Activated T-cell treated with anti-CD3 and anti-CD28 coated beads for 4 hours (primary cell): Measurements from ENCODE around the gene PTPN7.
A peak's percentile ranks its signal among the peaks of the same experiment; 100 is the strongest.

ENCODE experiments used
- DNase-seq: peaks from one replicate; pipeline ENCODE4 v3.0.0-alpha.2; 2020

PTPN7 gene

DNA sequence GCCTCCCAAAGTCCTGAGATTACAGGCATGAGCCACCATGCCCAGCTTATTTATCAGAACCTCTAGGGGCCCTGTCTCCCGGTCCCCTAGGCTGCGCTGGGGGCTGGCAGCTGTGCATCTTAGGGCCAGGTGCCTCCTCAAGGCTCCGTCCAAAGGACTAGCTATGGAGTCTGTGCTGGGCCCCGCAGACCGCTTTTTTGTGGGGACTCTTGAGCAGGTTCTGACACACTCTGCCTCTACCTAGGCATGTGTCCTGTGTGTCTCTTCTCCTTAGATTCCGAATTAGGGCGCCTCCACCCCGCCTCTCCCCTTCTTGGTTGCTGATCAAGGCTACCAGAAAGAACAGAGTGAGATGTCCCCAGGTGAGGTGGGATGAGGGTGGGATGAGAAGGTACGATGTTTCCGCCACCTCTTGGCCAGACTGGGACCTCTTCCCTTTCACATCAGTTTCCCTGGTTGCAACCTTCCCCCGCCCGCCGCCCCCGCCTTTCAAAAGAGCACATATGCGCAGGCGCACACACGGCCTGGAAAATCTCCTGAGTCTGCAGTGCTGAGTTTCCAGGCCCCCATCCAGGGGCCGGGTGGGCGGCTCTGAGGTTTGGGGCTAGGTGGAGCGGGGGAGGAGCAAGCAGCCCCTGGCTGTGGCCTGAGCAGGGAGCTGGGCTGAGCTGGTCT, 5.0 kb upstream of the PTPN7 start:
- peak; percentile 58 for DNase-seq

DNA sequence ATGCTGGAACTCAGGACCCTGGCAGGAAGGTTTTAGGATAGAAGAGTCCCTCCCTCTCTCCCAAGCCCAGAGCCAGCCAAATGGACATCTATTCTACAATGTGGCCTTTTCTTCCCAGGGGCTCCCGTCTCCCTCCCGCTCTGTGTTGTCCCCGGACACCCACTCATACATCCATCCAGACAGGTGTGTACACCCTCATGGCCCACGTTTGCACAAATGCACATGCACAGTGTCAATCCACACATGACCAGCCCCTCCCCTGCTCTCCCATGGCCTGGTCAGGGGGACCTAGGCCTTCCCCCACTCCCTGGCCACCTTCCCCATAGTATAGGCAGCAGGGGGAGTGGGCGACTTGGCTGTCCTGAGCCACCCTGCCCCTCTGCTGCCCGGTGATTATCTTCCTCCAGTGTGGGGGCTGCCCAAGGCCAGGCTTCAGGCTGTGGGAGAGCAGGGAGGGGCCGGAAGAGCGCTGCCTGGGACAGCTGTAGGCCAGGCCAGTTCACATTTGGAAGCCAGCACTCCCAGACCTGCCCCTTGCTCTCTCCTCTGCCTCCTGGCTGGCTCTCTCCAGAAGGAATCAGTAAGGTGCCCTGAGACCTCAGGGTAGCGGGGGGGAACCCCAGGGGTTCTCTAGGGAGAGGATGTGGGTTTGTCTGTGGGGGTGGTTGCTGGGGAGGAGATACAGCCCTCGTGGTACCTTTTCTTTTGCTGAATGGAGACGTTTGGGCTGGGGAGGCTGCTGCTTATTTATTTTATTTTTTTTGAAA, 4.1 kb upstream of the PTPN7 start:
- DNase-seq = peak; percentile 57

DNA sequence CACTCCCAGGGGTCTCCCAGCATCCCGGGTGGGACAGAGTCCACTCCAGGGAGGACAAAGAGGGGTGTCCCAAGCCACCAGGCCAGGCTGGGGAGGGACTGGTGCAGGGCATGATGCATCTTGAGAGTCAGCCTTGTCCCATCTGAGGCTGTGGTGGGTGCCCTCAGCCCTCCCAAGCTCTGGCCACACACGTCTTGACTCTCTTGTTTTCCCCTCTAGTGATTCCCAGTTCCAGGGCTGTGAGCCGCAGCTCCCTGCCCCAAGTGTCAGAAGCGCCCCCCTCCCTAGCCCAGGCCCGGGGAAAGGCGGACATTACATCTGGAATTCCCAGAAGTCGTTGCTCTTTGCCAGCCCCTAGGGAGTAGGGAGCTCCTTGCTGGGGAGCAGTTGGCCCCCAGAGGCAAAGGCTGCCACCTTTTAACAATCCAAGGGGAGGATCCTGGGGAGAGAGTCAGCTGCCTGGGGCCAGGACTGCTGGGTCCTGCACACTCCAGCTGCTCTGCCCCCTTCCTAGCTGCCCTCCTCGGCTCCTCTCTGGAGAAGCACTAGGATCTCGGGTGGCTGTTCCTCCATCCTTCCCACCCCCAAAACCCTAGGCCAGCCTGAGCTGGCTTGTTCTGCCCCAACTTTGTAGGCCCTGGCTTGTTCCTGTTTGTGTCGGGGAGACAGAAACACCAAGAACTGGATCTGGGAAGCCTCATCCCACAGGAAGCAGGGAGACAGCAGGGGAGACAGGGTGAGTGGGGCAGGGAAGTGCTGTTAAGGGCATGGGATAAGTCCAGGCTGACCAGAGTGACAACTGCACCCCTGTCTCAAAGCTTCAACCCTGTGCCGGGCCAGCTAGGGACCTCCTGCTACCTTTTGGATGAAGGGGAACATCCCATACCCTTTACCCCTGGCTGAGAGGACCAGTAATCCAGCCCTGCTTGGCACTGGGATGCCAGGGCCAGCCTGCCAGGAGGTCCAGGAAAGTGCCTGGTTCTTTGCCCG, 3.2 kb upstream of the PTPN7 start:
- no peak for DNase-seq

DNA sequence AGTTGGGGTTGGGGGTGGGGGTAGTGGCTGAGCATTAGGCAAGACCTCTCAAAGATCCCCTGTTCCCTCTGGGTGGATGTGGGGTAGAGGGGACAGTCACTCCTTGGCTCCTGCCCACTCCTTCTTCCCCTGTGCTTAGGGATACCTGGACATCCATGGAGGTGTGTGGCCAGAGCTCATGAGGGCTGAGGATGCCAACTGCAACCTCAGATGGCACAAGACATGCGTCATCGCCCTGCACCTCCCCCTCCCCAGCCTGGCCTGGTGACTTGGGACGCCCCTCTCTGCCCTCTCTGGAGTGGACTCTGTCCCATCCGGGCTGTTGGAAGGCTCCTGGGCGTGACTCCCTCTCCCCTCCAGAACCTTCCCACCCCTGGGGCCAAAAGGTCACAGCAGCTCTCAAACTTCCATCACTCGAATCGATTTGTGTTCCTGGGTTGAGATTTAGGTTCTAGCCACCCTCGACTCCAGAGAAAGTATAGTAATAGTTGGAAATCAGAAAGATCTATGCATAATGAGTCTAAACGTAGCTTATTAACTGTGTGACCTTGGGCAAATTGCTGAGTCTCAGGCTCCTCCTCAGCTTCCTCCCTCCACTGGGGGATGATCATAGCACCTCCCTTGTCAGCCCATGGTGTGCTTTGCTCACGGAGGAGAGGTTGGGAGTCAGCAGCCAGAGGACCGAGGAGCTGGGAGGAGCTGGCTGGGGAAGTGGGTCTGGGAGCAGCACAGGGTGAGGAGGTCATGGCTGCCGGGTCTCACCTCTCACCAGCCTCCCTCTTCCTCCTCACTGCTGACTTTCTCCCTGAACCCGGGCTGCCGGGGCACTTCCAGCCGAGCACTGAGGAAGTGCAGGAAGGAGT, 2.2 kb upstream of the PTPN7 start:
- DNase-seq = no peak

DNA sequence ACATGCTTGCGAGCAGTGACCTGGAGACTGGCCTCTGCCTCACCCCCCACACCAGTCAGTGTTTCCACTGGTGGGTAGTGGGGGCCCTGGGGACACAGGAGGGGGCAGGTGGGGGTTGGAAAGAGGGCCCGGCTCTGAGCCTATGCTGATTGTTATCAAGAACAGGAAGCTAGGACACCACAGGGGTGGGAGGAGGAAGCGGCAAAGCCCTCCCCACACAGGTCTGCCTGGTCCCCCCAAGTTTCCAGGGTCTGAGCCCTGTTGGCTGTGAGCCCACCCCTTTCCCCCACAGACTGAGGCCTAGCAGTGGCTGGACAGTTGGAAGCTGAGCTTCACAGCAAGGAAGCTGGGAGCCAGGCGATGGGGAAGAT, 1.6 kb upstream of the PTPN7 start:
- peak; percentile 48 for DNase-seq

DNA sequence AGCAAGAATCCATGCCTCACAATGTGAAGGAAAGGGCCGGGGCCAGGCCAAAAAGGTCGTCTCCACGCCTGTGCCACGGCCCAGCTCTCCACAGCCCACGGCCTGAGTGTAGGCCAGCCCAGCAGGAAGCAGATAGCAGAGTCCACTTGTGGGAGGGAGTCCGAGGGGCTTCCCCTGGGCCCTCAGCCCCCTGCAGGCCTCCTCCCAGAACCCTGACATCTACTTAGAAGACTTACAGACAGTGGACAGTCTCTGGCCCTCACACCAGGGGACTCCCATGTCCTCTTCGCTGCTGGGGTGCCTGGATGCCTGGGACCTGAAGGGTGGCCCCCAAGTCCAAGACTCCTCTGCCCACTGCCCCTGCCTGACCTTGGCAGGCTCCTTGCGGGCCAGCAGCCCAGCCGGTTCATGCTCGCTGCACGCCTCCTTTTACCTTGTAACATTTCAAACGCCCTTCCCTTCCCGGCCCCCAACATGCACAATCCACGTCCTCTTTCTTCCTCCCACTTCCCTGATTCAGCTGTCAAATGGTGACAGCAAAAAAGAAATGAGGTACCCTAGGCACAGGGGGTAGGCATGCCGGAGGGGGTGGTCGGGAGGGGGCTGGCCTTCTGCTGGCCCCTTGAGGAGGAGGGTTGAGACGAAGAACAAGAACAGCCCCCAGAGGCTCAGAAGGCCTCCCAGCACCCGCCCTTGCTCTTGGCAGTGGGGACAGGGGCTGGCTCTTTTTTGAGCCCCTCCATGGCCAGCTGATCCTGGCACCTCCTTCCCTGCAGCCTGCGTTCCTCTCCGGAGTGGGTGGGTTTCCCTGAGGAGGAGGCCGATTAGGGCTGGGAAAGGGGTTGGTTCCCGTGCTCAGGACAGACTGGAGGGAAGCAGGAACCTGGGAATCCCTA, 997 bp upstream of the PTPN7 start:
- no peak for DNase-seq

DNA sequence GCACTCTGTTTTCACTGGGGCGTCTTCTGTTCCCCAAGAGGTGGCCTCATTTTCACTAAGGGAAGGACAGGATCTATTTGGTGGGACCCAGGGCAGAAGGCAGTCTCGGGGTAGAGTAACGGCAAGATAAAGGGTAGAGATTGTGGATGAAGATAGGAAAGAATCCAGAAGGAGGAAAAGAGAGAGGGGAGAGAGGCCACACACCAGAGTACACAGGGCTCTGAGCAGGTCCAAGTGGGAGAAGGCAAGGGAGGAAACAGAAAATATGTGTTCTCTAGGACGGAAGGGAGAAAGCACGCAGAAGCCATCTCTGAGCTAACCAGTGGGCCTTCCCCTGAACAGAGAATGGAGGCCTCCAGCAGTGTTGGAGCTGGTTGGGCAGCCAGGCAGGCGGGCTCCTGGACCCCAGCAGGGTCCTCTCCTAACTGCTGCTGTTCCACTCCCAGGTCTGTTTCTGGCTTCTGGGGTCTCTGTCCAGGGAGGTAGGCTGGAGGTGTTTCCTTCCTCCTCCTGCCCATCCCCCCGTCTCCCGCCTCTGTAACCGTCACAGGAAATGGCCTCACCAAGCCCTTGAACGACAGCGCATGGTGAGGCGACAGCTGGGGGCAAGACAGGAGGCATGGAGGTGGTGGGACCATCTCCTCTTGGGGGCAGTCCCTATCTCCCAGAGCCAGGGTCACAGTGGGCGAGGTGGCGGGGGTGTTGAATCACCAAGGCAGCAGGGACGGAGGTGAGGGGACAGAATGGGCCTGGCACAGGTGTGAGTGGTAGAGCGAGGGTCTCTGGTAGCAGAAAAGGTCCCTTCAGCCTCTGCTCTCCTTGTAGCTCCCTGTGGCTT, 649 bp downstream of the PTPN7 start:
- DNase-seq = no peak

DNA sequence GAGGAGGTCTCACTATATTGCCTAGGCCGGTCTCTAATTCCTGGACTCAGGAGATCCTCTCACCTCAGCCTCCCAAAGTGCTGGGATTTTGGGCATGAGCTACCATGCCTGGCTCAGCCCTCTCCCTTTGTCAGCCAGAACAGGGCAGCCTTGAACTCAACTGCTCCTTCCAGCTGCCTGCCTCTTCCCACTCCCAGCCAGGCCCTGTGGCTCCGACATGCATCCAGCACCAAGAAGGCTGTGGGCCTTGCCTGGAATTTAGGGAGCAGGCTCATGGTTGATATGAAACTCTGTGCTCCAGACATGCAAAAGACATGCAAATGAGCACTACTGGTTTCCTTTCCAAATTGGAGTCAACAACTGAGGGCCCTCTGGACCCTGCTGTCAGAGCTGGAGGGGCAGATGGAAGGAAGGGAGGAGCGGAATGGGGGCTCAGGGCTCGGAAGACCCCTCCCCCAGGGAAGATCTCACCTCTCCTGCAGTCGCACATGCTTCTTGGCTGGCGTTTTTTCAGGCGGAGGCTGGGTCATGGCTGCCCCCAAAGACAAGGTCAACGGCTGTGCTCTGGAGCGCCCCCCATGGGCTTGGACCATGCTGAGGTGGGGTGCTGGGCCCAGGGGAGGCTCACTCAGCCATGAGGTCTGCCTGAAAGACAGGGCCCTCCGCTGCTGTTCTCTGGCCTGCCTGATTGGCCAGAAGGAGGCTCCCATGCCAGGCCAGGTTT, 1.4 kb downstream of the PTPN7 start:
- no peak for DNase-seq

DNA sequence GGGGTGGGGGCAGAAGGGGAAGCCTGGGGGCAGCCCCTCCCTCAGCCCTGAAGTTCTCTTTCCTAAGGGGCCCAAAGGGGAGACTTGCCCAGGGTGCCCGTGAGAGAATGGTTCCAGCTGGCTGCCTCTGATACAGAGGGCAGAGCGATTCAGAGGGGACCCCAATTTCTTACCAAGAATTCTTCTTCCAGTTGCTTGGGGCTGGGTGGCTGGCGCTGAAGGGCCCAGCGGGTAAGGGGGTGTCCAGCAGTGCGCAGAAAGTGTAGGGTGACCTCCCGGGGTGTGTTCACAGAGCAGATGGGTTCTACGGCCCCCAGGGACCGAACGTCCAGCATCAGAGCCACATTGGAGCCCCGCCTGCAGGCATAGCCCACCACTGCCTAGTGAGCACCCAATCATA, 2.5 kb downstream of the PTPN7 start:
- DNase-seq = no peak

DNA sequence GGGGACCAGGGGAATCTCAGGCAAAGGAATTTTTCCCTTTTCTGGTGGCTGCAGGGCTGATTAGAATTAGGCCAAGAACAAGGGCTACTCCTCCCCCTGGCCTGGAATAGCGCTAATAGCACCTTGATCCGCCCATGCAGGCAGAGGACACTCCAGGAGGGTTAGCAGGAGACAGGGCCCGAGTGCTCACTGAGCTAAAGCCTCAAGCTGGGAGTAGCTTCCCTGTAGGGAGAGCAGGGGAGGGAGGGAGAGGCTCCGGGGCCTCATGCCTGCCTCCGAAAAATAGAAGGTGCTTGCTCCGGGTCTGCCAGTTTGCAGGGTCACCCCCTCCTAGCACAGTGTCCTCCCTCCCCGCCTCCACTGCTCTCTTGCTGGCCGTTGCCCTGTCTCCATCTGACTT, 3.8 kb downstream of the PTPN7 start:
- no peak for DNase-seq

DNA sequence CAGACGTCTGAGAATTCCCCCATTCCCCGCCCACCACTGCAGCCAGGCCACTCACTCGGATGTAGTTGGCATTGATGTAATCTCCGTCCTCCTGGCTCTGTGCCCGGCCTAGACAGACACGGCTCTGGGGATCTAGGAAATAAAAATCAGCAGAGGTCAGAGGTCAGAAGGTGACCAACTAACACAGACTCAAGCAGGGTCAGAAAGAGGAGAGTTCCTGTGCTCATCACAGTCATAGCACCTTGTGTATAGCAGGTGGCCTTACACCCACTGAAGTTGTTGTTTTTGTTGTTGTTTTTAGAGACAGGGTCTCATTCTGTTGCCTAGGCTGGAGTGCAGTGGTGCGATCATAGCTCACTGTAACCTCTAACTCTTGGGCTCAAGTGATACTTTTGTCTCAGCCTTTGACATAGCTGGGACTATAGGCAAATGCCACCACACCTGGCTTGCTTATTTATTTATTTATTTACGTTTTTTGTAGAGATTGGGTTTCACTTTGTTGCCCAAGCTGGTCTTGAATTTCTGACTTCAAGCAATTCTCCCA, 4.9 kb downstream of the PTPN7 start:
- no peak for DNase-seq

DNA sequence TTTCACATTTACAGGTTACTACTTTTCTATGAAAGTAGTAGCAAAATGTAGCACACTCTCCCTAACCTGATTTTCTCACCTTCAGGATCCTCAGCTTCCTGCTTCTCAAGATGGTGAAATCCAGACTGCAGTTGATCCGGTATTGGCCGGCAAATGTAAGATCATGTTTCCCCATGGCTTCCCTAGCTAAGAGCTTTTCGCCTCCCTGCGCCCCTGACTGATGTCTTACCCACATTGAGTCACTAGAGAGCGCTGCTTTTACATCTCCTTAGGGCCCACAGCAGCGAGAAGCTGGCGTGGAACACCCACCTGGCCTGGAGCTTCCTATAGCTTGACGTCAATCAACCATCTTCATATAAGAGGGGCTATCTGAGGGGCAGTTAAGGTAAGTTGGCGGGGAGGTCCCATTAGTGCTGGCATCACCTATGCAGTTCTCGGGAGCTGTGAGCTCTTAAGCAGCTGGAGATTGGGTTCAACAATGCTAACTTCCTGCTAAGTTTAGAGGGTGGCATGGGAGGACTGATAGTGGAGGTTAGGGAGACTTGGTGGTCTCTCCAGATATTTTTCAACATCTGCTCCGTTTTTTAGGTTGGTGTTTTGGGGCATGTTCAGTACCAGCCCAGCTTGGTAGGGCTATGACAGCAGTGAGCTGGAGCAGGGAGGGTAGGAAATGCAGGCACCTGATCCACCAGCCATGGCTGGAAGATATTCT, 5.5 kb downstream of the PTPN7 start:
- no peak for DNase-seq

DNA sequence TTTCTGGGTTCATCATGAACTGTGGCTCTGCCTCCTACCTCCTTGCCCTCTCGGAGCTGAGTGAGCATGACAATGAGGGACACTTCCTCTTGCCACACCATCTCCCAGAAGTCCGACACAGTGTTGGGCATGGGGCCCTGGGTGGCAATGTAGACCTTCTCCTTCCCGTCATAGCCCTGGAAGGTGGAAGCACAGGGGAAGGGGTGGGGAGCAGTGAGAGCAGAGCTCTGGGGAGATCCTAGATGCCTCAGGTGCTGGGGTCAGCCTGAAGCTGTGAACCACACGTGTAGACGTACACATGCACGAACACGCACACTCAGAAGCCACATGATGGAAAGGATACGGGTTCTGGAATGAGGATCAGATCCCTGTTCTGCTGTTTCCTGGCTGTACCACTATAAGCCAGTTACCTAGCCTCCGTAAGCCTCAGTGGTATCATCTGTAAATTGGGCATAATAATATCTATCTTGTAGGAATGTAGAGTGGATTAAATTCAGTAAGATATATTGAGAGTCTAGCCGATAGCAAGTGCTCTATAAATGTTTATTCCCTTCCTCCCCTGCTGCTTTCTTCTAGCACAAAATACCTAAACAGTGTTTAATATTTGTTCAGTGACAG, 6.1 kb downstream of the PTPN7 start:
- DNase-seq = no peak

DNA sequence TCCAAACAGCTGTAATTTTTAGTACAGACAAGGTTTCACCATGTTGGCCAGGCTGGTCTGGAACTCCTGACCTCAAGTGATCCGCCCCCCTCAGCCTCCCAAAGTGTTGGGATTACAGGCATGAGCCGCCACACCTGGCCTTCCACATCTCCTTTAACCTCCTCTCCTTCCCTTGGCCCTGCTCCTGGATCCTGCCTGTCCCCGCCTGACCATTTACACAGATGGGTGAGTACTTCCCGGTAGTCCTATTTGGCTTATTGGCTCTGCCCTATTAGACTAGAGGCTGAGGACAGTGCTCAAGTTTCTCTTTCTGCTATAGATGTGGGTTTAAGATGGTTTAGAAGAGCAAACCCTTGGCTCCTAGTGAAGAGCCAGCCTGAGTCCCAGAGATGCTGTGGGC, 7.1 kb downstream of the PTPN7 start:
- no peak for DNase-seq

DNA sequence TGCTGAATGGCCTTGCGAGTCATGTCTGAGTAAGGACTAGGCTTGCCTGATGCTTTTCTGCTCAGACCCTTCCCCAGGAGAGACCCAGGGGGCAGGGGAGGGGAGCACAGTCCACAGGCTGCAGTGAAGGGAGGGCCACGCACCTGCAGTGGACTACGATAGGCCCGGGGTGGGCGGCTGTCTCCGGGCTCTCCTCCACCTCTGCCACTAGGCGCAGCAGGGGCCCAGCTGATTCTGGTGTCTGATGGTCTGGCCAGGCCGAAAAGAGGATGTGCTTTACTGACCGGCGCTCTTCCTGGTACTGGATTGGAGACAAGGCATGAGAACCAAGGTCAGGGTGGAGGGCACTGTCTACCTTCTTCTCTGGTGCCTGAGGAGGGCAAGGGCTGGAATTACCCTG, 8.0 kb downstream of the PTPN7 start:
- DNase-seq = no peak

DNA sequence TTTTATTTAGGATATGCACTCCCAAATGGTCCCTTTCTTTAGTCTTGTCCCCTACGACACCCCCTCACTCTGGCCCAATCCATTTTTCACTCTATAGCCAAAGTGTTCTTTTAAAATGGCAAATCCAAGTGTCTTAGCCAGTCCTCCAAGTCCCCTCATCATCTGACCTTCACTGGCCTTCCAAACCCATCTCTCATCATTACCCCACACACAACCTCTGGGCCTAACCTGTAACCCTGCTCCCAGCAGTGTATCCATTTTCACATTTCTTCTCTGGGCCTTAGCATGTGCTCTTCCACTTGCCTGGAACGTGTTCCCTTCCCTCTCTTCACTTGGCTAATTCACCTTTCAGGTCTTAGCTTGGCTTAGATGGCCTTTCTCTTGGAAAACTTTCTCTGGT, 9.4 kb downstream of the PTPN7 start:
- no peak for DNase-seq

DNA sequence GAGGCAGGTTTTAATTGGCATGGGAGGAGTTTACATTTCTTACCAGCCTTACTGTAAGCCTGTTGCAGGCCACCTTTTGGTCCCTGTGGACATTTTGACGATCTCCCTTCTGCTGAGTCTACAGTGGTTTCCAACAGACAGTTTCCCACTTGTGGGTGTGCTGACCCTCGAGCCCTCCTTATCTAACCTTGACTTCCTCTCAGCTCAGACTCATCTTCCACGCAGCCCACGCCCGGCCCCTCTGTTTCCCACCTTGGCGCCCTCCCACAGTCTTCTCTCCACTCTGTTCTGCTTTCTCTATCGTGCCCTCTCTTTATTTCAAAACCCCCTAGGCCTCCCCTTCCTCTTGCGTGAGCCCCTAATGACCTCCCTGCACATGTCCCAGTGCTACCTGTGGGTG, 9.8 kb downstream of the PTPN7 start:
- DNase-seq = no peak

DNA sequence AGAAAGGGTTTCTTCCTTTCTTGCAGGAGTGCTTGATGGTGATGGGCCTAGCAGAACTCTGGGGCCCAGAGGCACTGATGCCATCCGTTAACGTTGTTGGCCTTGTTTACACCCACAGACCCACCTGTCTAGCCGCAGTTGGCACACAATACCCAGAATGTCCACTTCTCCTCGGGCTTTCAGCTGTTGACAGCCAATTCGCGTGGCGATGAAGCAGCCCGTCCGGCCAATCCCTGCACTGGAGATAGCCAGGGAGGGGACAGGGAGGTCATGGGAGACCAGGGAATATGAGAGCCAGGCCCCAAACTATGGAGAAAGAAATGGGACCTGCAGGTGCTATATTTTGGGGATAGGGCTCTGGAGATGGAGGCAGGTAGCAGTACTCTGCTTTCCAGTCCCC, 10.2 kb downstream of the PTPN7 start:
- DNase-seq = no peak
